ENCODE results near the gene SCAF8.
"Not testable (repeated sequence)": the region's sequence is repeated elsewhere in the genome, so short reads cannot be mapped to it uniquely, and the experiment has no call there.

SCAF8 gene

DNA sequence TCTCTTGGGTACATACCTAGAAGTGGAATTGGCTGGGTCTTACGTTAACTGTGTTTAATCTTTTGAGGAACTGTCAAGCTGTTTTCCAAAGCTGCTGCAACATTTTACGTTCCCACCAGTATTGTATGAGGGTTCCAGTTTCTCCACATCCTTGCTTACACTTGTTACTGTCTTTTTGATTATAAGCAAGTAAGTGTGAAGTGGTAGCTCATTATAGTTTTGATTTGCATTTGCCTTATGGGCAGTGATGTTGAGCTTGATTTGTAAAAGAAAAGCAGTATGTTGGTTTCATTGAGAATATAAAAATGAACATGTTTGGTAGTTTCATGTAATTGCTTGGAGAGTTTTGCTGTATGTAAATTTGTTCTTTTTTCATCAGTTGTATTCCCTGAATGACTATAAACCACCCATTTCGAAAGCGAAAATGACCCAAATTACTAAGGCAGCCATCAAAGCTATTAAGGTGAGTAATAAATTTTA, 40.4 kb downstream of the SCAF8 start:
- Histone ChIP-seq H3K36me3 (peaks cover 4% of the 10 kb centered on the region), H3K4me3 (ENCODE audit: low read depth, low read length) (no peak overlapping the region), H3K27me3 (ENCODE audit: insufficient read depth, low read depth, severe bottlenecking) (no peaks in the 10 kb centered on the region), H3K27ac (no peak overlapping the region), H3K9me3 (ENCODE audit: severe bottlenecking) (no peaks in the 10 kb centered on the region)
- no peak for DNase-seq
- TF ChIP-seq, protein P1, sequence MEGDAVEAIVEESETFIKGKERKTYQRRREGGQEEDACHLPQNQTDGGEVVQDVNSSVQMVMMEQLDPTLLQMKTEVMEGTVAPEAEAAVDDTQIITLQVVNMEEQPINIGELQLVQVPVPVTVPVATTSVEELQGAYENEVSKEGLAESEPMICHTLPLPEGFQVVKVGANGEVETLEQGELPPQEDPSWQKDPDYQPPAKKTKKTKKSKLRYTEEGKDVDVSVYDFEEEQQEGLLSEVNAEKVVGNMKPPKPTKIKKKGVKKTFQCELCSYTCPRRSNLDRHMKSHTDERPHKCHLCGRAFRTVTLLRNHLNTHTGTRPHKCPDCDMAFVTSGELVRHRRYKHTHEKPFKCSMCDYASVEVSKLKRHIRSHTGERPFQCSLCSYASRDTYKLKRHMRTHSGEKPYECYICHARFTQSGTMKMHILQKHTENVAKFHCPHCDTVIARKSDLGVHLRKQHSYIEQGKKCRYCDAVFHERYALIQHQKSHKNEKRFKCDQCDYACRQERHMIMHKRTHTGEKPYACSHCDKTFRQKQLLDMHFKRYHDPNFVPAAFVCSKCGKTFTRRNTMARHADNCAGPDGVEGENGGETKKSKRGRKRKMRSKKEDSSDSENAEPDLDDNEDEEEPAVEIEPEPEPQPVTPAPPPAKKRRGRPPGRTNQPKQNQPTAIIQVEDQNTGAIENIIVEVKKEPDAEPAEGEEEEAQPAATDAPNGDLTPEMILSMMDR (IDR thresholded peaks at IDR 0.05; ENCODE audit: low read depth, low read length): no peak

DNA sequence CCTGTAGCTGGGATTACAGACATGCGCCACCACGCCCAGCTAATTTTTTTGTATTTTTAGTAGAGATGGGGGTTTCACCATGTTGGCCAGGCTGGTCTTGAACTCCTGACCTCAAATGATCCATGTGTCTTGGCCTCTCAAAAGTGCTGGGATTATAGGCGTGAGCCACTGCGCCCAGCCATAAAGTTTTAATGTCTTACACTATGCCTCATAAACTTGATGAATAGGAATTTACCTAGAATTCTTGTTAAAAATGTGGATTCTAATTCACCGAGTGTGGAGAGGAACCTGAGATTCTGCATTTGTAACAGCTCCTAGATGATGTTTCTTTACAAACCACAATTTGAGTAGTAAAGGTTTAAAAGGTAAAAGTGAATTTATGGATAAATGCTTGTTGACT, 45.9 kb downstream of the SCAF8 start:
- H3K36me3 ChIP-seq: peaks cover 17% of the 10 kb centered on the region
- H3K27ac ChIP-seq; DNase-seq; H3K9me3 ChIP-seq (ENCODE audit: severe bottlenecking); H3K4me3 ChIP-seq (ENCODE audit: low read depth, low read length); H3K27me3 ChIP-seq (ENCODE audit: insufficient read depth, low read depth, severe bottlenecking): not testable (repeated sequence)

DNA sequence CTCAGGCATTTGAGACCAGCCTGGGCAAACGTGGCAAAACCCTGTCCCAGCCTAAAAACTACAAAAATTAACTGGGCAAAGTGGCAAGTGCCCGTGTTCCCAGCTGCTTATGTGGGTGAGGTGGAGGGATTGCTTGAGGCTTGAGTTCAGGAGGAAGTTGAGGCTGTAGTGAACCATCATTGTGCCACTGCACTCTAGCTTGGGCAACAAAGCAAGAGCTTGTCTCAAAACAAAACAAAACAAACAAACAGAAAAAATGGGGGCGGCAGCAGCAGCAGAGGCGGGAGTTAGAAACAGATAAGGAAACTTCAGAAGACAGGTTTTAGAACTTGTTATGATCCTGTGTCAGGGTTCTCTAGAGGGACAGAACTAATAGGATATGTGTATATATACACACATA, 49.0 kb downstream of the SCAF8 start:
- Histone ChIP-seq H3K4me3 (ENCODE audit: low read depth, low read length) (no peak overlapping the region), H3K9me3 (ENCODE audit: severe bottlenecking) (no peaks in the 10 kb centered on the region), H3K27ac (no peak overlapping the region), H3K27me3 (ENCODE audit: insufficient read depth, low read depth, severe bottlenecking) (no peaks in the 10 kb centered on the region), H3K36me3 (peaks cover 17% of the 10 kb centered on the region)
- no peak for DNase-seq
- TF ChIP-seq, protein P1 (IDR thresholded peaks at IDR 0.05; ENCODE audit: low read depth, low read length): no peak

DNA sequence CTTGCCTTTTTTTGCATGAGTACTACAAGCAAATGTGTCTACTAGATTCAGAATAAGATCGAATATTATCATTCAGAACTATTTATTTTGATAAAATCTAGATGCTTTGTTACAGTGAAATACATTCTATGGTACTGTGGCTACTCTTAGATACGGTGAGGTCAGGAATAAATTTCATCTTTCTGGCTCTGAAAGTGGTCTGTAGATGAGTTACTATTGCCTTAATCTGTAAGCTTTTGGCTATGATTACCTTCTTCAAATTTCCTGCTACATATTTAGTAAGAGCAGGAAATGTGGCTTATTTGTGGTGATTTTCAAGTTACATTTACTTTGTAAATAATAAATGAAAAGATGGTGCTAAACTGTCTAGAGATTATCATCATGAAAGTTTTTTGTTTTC, 50.0 kb downstream of the SCAF8 start:
- Histone ChIP-seq H3K27ac (no peak overlapping the region), H3K27me3 (ENCODE audit: insufficient read depth, low read depth, severe bottlenecking) (no peaks in the 10 kb centered on the region), H3K4me3 (ENCODE audit: low read depth, low read length) (no peak overlapping the region), H3K36me3 (peaks cover 21% of the 10 kb centered on the region), H3K9me3 (ENCODE audit: severe bottlenecking) (no peaks in the 10 kb centered on the region)
- DNase-seq: no peak
- TF ChIP-seq, protein P1 (IDR thresholded peaks at IDR 0.05; ENCODE audit: low read depth, low read length): no peak

DNA sequence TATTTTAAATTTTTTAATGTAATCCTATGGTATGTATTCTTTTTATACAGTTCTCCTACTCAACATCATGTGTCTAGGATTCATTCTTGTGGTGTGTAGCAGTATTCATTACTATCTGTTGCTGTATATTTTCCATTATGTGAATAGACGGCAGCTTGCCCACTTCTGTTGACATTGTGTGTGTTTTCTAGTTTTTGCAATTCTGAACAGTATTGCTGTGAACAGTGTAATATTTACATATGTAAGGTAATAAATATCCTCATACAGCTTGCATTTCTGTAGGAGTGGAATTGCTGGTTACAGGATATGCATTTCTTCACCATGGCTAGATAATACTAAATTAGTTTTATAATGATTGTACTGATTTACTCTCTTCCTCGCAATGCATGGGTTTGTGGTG, 51.9 kb downstream of the SCAF8 start:
- no peak overlapping the region for H3K27ac ChIP-seq
- H3K4me3 ChIP-seq (ENCODE audit: low read depth, low read length): no peak overlapping the region
- peaks cover 26% of the 10 kb centered on the region for H3K36me3 ChIP-seq
- H3K27me3 ChIP-seq (ENCODE audit: insufficient read depth, low read depth, severe bottlenecking): no peaks in the 10 kb centered on the region
- DNase-seq: no peak
- H3K9me3 ChIP-seq (ENCODE audit: severe bottlenecking): no peaks in the 10 kb centered on the region
- TF ChIP-seq, protein P1 (IDR thresholded peaks at IDR 0.05; ENCODE audit: low read depth, low read length): no peak

DNA sequence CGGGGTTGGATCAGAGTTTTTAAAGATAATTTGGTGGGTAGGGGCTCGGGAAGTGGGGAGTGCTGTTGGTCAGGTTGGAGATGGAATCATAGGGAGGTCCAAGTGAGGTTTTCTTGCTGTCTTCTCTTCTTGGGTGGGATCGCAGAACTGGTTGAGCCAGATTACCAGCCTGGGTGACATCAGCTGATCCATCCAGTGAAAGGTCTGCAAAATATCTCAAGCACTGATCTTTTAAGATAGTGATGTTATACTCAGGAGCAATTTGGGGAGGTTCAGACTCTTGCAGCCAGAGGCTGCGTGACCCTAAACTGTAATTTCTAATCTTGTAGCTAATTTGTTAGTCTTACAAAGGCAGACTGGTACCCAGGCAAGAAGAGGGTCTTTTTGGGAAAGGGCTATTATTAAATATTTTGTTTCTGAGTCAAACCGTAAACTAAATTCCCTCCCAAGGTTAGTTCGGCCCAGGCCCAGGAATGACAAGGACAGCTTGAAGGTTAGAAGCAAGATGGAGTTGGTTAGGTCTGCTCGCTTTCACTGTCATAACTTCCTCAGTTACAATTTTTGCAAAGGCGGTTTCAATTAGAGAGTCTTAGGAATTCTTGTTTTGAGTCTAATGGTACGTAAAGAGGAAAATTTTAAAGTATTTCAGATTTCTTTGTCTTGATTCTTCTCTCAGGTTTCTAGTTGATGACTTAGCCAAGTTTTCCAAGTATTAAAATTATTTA, 53.1 kb downstream of the SCAF8 start:
- Histone ChIP-seq H3K27ac (no peak overlapping the region), H3K9me3 (ENCODE audit: severe bottlenecking) (no peaks in the 10 kb centered on the region), H3K36me3 (peaks cover 17% of the 10 kb centered on the region), H3K27me3 (ENCODE audit: insufficient read depth, low read depth, severe bottlenecking) (no peaks in the 10 kb centered on the region), H3K4me3 (ENCODE audit: low read depth, low read length) (no peak overlapping the region)
- no peak for DNase-seq
- TF ChIP-seq, protein P1 (IDR thresholded peaks at IDR 0.05; ENCODE audit: low read depth, low read length): no peak

All from WERI-Rb-1 (cell line).